Liver (tissue), 3 donors: ENCODE results near the gene UROC1.

ENCODE experiments used
- EGR1 ChIP-seq, 2 donors: IDR thresholded peaks; 2 replicates each; pipeline ENCODE4 v1.6.1; 2016 to 2018; ENCODE audit warnings: antibody characterized with exemption in 2 of 2, low read depth in 2 of 2
- FOXA1 ChIP-seq: IDR thresholded peaks from 2 replicates; pipeline ENCODE4 v1.6.1; 2016; ENCODE audit warnings: antibody characterized with exemption
- MAX ChIP-seq: IDR thresholded peaks from 2 replicates; pipeline ENCODE4 v1.6.1; 2016; ENCODE audit warnings: antibody characterized with exemption
- NR2F2 ChIP-seq: IDR thresholded peaks from 2 replicates; pipeline ENCODE4 v1.6.1; 2016; ENCODE audit warnings: antibody characterized with exemption
- SP1 ChIP-seq: IDR thresholded peaks from 2 replicates; pipeline ENCODE4 v1.6.1; 2018; ENCODE audit warnings: antibody characterized with exemption, mild to moderate bottlenecking
- YY1 ChIP-seq: IDR thresholded peaks from 2 replicates; pipeline ENCODE4 v1.6.1; 2016; ENCODE audit warnings: antibody characterized with exemption, mild to moderate bottlenecking
- TF ChIP-seq, protein P1 (sequence below): fragments of 150-350 bp; IDR thresholded peaks from 2 replicates; pipeline ENCODE4 v1.5.1; 2017; ENCODE audit warnings: improper control_type of control experiment, low read depth, low read length; ENCODE audit not compliant: missing input control
- donor health status: healthy.
- donor health status: healthy.

DNA sequence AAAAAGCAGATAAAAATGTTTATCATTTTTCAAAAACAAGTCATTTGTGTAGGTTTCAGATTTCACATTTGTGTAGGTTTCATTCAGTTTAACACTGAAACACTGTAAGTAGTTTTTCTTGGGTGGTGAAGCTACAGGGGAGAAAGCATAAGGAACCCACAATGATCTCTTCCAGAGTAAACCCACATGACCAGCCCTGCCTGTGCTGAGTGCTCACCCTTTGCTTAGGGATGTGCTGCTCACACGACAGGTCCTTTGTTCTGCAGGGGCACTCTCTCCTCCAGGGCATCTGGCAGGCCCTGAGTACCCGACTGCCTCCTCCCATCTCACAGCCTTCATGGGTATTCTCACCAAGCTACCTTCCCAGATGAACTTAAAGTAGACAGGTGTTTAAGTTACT lies 70.8 kb downstream of the UROC1 start:
- TF ChIP-seq YY1 (no peak), NR2F2 (no peak), MAX (no peak), FOXA1 (no peak), SP1 (no peak), EGR1 (IDR thresholded peaks at IDR 0.05; ENCODE audit: low read depth in 2 of 2) (no peak)
- TF ChIP-seq, protein P1, sequence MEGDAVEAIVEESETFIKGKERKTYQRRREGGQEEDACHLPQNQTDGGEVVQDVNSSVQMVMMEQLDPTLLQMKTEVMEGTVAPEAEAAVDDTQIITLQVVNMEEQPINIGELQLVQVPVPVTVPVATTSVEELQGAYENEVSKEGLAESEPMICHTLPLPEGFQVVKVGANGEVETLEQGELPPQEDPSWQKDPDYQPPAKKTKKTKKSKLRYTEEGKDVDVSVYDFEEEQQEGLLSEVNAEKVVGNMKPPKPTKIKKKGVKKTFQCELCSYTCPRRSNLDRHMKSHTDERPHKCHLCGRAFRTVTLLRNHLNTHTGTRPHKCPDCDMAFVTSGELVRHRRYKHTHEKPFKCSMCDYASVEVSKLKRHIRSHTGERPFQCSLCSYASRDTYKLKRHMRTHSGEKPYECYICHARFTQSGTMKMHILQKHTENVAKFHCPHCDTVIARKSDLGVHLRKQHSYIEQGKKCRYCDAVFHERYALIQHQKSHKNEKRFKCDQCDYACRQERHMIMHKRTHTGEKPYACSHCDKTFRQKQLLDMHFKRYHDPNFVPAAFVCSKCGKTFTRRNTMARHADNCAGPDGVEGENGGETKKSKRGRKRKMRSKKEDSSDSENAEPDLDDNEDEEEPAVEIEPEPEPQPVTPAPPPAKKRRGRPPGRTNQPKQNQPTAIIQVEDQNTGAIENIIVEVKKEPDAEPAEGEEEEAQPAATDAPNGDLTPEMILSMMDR = no peak
